Prostate gland (tissue), 2 donors: ENCODE results near the gene DBX1.

Source experiments
- POLR2A ChIP-seq: fragments of 450-650 bp; IDR thresholded peaks from one replicate; pipeline ENCODE4 v1.6.1; 2016; ENCODE audit warnings: antibody characterized with exemption, mild to moderate bottlenecking
- TF ChIP-seq, protein P1 (sequence below), 4 experiments: fragments of 200-600 bp in 2 of 4; fragments of 450-650 bp in 2 of 4; sonication (generic) in 2 of 4; IDR thresholded peaks; 1 replicate in 3 of 4; 2 replicates in 1 of 4; pipeline ENCODE4 v1.5.1; 2016 to 2019; ENCODE audit warnings: antibody characterized with exemption in 4 of 4, mild to moderate bottlenecking in 2 of 4, moderate library complexity in 2 of 4

DNA sequence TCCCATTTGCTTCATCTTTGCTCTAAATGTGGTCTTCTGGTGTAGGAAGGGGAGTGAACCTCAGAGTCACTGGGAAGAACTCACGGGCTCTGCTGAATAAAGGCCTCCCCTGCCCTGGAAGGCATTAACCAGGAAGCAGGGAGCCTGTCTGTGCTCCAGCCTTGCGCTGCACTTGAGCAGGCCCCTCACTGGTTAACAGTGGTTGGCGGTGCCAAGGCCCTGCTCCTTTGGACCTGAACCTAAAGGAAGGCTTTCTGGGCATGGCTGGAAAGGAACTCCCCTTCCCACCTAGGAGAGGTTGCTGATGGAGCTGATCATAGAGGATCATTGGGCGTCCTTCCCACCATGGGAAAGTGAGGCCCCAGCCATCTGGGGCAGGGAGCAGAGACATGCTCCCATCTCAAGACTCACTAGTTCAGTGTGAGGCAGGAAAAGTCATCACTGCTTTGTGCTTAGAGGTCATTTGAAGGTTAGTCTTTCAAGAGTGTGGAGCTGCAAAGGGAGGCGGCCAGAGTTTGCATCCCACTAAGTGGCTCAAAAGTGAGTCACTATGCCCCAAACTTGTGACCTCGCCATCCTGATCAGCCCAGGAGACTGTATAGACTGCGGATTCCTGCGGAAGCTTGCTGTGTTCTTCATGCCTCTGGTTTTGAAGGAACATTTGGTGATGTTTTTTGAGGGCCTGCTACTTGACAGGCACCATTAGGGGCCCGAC is 50.4 kb downstream of the DBX1 start:
- no peak for TF ChIP-seq POLR2A
- TF ChIP-seq, protein P1, sequence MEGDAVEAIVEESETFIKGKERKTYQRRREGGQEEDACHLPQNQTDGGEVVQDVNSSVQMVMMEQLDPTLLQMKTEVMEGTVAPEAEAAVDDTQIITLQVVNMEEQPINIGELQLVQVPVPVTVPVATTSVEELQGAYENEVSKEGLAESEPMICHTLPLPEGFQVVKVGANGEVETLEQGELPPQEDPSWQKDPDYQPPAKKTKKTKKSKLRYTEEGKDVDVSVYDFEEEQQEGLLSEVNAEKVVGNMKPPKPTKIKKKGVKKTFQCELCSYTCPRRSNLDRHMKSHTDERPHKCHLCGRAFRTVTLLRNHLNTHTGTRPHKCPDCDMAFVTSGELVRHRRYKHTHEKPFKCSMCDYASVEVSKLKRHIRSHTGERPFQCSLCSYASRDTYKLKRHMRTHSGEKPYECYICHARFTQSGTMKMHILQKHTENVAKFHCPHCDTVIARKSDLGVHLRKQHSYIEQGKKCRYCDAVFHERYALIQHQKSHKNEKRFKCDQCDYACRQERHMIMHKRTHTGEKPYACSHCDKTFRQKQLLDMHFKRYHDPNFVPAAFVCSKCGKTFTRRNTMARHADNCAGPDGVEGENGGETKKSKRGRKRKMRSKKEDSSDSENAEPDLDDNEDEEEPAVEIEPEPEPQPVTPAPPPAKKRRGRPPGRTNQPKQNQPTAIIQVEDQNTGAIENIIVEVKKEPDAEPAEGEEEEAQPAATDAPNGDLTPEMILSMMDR (IDR thresholded peaks at IDR 0.05) = no peak
